NCI-H2081 treated with DMSO at 0.1 percent for 48 hours (cell line): ENCODE results near the gene SMARCB1.

ENCODE experiments used
- DNase-seq: peaks from one replicate; lab custom pipeline; 2025; lab: John Stamatoyannopoulos, UW

SMARCB1 gene

DNA sequence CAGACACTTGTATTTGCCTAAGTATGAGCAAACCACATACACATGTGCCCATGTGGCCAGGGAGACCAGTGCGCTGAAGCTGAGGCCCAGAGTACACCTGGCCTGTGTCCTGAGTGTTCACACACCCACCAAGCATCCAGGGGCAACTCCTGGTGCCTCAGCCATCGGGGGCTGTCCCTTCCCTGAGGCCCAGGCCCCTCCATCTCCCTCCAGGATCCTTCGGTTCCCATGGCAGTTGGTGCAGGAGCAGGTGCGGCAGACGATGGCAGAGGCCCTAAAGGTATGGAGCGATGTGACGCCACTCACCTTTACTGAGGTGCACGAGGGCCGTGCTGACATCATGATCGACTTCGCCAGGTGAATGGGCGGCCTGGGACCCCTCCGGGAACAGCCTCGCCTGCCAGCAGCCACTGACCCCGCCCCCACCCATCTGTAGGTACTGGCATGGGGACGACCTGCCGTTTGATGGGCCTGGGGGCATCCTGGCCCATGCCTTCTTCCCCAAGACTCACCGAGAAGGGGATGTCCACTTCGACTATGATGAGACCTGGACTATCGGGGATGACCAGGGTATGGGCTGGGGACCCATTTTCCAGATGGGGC is 6.5 kb upstream of the SMARCB1 start:
- DNase-seq = no peak

DNA sequence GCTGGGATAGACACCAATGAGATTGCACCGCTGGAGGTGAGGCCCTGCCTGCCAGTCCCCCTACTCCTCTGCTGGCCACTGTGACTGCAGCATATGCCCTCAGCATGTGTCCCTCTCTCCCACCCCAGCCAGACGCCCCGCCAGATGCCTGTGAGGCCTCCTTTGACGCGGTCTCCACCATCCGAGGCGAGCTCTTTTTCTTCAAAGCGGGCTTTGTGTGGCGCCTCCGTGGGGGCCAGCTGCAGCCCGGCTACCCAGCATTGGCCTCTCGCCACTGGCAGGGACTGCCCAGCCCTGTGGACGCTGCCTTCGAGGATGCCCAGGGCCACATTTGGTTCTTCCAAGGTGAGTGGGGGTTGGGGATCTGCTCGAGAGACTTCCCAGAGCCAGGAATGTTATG is 5.7 kb upstream of the SMARCB1 start:
- no peak for DNase-seq

GRCh38 chr22:23781511-23782183 is 5.1 kb upstream of the SMARCB1 start:
- no peak for DNase-seq

DNA sequence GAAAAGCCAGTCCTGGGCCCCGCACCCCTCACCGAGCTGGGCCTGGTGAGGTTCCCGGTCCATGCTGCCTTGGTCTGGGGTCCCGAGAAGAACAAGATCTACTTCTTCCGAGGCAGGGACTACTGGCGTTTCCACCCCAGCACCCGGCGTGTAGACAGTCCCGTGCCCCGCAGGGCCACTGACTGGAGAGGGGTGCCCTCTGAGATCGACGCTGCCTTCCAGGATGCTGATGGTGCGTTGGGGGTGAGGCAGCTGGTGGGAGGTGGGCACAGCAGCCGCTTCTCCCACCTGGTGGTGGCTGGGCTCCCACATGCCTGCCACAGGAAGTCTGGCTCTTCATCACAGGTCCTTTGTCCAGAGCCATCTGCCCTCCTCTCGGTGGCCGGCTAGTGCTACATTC is 4.5 kb upstream of the SMARCB1 start:
- DNase-seq = no peak

DNA sequence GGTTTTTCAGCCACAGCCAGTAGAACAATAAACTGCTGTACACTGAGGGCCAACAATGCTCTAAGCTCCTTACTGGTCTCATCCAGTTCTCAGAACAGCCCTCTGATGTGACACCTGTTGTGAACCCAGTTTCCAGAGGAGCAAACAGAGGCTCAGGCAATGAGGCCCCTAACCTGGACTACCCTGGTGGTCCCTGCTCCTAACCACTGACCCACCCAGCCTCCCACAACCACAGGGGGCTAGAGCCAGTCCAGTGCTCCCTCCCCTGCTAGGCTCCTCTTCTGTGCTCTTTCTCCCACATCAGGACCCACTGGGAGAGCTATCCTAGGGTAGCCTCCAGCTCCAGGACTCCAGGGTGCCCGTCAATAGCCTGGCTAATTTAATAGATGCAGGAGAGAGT is 4.1 kb upstream of the SMARCB1 start:
- DNase-seq = no peak

GRCh38 chr22:23783265-23784150 is 3.3 kb upstream of the SMARCB1 start:
- DNase-seq = no peak

DNA sequence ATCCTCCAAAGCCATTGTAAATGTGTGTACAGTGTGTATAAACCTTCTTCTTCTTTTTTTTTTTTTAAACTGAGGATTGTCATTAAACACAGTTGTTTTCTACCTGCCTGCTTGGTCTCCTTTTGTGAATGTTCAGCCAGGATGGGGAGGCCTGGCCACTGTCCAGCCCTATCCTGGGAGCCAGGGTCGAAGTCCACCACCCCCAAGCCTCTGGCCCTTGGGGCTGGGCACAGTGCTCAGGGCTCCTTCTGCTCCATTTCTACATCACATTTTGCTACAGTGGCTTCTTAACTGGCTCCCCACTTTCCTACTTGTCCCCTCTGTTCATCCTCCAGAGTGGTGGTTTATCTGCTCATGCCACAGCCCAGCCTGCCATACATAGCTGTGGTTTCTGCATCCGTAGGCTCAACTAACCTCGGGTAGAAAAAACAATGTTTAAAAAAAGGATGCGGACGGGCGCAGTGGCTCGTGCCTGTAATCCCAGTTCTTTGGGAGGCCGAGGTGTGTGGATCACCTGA is 2.5 kb upstream of the SMARCB1 start:
- DNase-seq = no peak

- no peak for DNase-seq
Measured at GRCh38 chr22:23786261-23786710, 480 bp upstream of the SMARCB1 start.

- no peak for DNase-seq
Measured at GRCh38 chr22:23787600-23787896, 782 bp downstream of the SMARCB1 start.

- no peak for DNase-seq
Measured at GRCh38 chr22:23787910-23788309, 1.1 kb downstream of the SMARCB1 start.

- no peak for DNase-seq
Measured at GRCh38 chr22:23789121-23789520, 2.4 kb downstream of the SMARCB1 start.

DNA sequence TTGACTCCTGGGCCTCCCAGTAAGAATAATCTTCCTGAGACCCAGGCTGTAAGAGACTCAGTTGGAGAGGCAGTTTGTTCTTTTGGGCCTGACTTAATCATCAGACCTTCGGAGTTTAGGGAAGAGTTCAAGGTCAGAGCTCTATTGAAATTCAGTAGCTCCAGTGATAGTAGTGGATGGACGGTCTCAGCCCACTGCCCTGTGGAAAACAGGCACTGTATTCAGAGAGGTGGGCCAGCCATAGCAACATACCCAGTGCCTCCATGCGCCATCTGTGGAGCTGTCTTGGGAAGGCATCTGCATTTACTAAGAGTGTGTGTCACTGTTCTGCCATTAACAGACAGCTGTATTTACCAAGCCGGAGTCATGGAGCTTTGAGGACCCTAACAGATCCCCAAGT is 2.9 kb downstream of the SMARCB1 start:
- no peak for DNase-seq

DNA sequence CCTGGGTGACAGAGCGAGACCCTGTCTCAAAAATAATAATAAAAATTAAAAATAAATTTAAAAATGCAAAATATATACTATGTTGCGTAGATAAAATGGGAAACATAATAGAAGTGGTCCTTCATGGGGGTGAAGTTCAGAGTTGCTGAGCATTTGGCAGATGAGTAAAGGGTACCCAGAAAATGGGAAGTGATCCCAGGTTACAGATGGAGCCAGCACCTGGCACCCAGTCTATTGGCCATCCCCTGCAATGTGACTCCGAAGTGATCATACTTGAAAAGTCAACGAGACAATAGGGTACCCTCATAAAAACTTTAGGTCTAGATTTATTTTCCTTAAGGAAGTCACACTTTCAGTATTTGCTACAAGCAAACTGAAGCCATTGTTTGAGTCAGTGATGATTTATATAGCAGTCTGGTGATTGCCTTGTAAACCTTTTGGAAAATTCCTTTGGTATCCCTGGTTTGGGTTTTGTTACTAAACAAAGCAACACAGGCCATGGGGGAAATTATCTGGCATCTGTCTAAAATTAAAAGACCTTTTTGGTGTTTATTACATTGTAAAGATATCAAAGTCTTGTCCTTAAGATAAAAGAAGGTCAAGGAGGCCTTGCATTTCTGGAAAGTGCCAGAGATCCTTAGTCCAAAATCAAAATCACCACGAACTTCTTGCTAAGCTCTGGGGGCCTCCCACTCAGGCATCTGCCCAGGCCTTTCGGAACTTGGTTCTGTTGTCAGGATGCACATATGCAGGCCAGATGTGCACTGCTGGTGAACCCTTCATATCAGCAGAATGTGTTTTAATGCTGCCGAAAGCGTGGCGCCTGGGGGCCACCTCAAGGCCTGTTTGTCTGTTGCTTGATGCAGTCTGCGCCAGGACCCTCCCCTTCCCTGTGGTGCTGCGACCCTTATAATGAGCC is 4.3 kb downstream of the SMARCB1 start:
- DNase-seq = no peak

- no peak for DNase-seq
Measured at GRCh38 chr22:23791738-23792645, 5.2 kb downstream of the SMARCB1 start.

DNA sequence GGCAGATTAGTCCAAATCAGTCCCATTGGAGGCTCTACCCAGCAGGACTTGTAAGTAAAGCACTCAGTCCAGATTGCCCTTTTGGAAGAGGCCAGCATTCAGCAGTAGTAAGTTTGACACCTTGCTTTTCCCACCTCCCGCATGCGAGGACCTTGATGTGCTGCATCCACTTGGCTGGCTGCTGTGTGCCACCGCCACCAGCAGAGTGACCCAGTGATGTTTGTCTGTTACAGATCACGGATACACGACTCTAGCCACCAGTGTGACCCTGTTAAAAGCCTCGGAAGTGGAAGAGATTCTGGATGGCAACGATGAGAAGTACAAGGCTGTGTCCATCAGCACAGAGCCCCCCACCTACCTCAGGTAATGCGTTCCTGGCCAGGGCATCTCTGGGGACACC is 6.6 kb downstream of the SMARCB1 start:
- DNase-seq = no peak

DNA sequence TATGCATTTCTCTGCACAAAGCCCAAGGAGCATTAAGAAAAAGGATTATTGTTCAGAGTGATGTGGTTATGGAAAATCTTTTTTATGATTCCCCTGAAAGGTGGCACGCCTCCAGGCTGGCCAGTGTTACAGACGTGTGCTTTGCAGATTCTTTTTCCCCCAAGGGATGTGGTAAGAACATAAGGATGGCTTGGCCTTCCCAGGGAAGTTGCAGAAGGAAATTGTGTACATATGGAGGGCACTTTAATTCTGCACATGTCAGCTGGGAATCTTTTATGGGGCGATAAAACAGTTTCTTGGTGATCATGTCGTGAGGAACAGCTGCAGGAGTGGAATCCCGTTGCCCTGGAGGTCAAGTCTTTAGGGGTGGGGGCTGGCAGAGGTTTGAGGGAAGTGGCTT is 9.7 kb downstream of the SMARCB1 start:
- DNase-seq = no peak

DNA sequence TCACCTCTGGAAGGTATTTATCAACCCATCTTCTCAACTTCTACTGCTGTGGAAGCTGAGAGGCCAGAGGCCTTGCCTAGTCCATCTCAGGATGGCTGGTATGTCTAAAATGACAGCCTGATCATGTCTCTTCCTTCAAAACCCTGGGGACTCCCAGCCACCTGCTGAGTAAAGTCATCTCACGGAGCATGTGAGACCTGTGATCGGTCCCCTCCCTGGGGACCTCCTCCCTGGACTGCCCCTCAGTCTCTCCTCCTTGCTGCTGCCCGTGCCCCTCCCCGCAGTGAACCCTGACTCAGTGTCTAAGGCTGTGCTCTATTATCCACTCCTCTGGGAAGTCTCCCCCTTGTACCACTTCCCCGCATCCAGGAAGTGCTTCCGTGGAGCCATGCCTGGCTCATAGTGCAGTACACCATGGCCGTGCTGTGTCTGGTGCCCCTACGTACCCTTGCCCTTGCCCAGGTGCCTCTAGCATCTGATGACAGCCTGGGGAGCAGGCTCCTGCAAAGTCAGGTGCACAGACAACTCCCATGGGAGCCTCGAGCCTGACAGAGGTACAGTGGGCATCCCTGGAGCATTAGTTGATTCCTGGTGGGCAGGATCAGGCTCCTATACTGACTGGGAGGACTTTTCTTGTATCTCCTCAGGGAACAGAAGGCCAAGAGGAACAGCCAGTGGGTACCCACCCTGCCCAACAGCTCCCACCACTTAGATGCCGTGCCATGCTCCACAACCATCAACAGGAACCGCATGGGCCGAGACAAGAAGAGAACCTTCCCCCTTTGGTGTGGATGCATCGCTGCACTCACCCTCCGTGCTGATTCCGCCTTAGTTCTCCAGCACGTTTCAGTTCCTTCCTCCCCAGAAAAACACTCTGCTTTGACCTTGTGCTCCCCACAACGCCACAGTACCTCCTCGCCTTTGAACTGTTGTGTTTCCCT is 13.8 kb downstream of the SMARCB1 start:
- DNase-seq = no peak

DNA sequence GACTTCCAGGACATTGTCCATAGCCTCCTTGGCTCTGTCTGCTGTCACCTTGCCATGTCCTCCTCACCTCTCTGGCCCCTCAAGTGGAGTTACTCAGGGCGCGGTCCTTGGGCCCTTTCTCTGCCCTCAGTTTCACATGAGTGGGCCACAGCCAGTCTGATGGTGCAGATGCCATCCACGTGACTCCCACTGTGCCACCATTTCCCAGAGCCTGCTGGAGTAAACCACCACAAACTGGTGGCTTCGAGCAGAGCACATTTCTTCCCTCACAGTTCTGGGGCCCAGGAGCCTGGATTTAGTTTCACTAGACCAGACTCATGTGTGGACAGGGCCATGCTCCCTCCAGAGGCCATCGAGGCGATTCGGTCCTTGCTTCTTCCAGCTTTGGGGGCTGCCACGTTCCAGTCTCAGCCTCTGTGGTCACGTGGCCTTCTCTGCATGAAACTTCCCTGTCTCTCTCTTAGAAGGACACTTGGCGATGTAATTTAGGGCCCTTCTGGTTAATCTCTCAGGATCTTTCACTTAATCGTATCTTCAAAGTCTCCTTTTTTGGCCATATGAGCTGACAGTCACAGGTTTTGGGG is 14.6 kb downstream of the SMARCB1 start:
- DNase-seq = no peak

DNA sequence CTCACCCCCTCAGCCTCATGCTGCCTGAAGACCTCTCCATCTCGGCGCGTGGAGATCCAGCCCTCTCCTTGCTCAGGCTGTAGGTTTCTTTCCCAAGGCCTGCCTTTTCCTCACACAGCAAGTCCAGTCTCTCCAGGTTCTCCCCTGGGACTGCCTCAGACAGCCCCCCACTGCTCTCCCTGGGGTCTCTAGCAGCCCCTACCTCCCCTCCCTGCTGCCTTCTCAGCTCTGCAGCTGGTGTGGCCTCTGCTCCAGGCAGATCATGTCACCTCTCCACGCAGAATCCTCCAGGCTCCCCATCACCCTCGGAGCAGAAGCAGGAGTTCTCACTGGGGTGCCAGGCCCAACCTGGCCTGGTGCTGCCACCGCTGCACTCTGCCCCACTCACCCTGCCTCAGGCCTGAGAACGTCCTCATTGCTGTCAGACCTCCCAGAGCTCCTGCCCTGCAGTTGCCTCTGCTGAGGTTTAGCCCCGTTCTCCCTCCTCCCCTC is 15.2 kb downstream of the SMARCB1 start:
- DNase-seq = no peak
